HEK293T (cell line): Measurements from ENCODE around the gene CYP3A5.

ENCODE experiments used
- CTCF ChIA-PET: fragments of 350-600 bp; formaldehyde crosslinking; extraction: SDS; loops from one replicate; lab custom pipeline; 2021; ENCODE audit warnings: antibody characterized with exemption, inconsistent platforms; lab: Yijun Ruan, JAX
- POLR2A ChIA-PET: fragments of 350-600 bp; formaldehyde crosslinking; extraction: SDS; loops from one replicate; lab custom pipeline; 2020; ENCODE audit warnings: antibody characterized with exemption, inconsistent platforms; lab: Yijun Ruan, JAX
- DNase-seq: peaks from one replicate; pipeline ENCODE4 v3.0.0; 2012; ENCODE audit warnings: mixed read lengths; ENCODE audit errors: extremely low spot score
- ARNT ChIP-seq: fragments of 450-650 bp; IDR thresholded peaks from 2 replicates; pipeline ENCODE4 v1.6.1; 2017; ENCODE audit warnings: mild to moderate bottlenecking
- BHLHE40 ChIP-seq: fragments of 450-650 bp; IDR thresholded peaks from 2 replicates; pipeline ENCODE4 v1.6.1; 2016; ENCODE audit warnings: mild to moderate bottlenecking, moderate library complexity, borderline replicate concordance
- CTBP1 ChIP-seq: fragments of 450-650 bp; IDR thresholded peaks from 2 replicates; pipeline ENCODE4 v1.6.1; 2016; ENCODE audit warnings: borderline replicate concordance
- ELF4 ChIP-seq: fragments of 450-650 bp; IDR thresholded peaks from 2 replicates; pipeline ENCODE4 v1.6.1; 2017; ENCODE audit warnings: antibody characterized with exemption
- FOXA1 ChIP-seq: fragments of 450-650 bp; IDR thresholded peaks from 2 replicates; pipeline ENCODE4 v1.6.1; 2016; ENCODE audit warnings: mild to moderate bottlenecking
- FOXK2 ChIP-seq: fragments of 450-650 bp; IDR thresholded peaks from 2 replicates; pipeline ENCODE4 v1.6.1; 2016; ENCODE audit warnings: mild to moderate bottlenecking
- FOXM1 ChIP-seq: fragments of 450-650 bp; IDR thresholded peaks from 2 replicates; pipeline ENCODE4 v1.6.1; 2017; ENCODE audit warnings: mild to moderate bottlenecking, borderline replicate concordance
- HDGF ChIP-seq: fragments of 450-650 bp; IDR thresholded peaks from 2 replicates; pipeline ENCODE4 v1.6.1; 2017; ENCODE audit warnings: antibody characterized with exemption, borderline replicate concordance
- L3MBTL2 ChIP-seq: fragments of 450-650 bp; conservative IDR thresholded peaks from 2 replicates; pipeline ENCODE4 v1.6.1; 2016; ENCODE audit warnings: mild to moderate bottlenecking
- LEF1 ChIP-seq: fragments of 450-650 bp; IDR thresholded peaks from 2 replicates; pipeline ENCODE4 v1.6.1; 2017; ENCODE audit warnings: mild to moderate bottlenecking, borderline replicate concordance
- NFRKB ChIP-seq: fragments of 450-650 bp; IDR thresholded peaks from 2 replicates; pipeline ENCODE4 v1.6.1; 2016; ENCODE audit warnings: mild to moderate bottlenecking, moderate library complexity
- SP1 ChIP-seq: fragments of 450-650 bp; IDR thresholded peaks from 2 replicates; pipeline ENCODE4 v1.6.1; 2017
- SUZ12 ChIP-seq: fragments of 450-650 bp; IDR thresholded peaks from 2 replicates; pipeline ENCODE4 v1.6.1; 2016; ENCODE audit warnings: mild to moderate bottlenecking
- TARDBP ChIP-seq: fragments of 450-650 bp; IDR thresholded peaks from 2 replicates; pipeline ENCODE4 v1.6.1; 2016
- ZNF384 ChIP-seq: fragments of 450-650 bp; IDR thresholded peaks from 2 replicates; pipeline ENCODE4 v1.6.1; 2016
- TF ChIP-seq, protein P1 (sequence below): fragments of 450-650 bp; IDR thresholded peaks from 2 replicates; pipeline ENCODE4 v1.6.1; 2016

The CYP3A5 gene

DNA sequence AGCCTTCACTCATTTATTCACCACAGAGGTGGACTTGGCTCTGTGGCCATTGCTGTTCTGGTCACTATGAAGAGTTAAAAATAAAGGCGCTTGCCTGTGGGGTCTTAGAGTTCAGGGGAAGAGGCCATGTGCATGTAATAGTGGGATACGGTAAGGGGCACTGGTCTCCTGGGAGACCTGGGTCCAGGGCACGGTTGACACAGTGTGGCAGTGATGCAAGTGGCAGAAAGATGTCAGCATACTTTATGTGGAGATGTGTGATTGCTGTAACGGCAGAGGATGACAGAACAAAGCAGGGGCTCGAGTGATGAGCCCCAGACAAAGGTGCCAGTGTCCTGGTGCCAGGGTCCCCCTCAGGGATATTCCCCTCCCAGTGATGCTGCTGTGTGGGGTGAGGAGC, 54.5 kb downstream of the CYP3A5 start:
- CTCF ChIA-PET = no interaction called here
- POLR2A ChIA-PET = no interaction called here
- TF ChIP-seq NFRKB = no peak
- TF ChIP-seq ZNF384 = no peak
- TF ChIP-seq ELF4 = no peak
- no peak for TF ChIP-seq FOXM1
- no peak for TF ChIP-seq LEF1
- TF ChIP-seq FOXK2 = no peak
- no peak for TF ChIP-seq SUZ12
- TF ChIP-seq BHLHE40 = no peak
- no peak for TF ChIP-seq ARNT
- no peak for TF ChIP-seq HDGF
- no peak for DNase-seq

DNA sequence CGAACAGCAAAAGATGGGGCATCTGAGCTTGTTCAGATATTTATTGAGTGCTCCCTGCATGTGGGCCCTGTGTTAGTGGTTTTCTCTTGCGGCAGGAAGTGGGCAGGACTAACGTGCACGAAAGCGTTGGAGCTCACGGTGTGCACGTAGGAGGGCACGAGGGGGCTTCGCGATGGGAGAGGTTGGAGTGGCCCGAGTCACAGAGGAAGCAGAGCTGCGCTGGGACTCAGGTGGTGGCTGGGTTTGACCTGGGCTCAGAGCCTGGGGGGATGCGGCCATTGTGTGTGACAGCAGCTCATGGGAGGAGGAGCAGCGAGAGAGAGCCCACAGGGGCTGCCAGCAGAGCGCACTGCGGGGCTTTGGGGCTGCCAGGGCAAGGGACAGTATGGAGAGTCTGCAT, 55.3 kb downstream of the CYP3A5 start:
- POLR2A ChIA-PET = no interaction called here
- CTCF ChIA-PET = no interaction called here
- no peak for DNase-seq

DNA sequence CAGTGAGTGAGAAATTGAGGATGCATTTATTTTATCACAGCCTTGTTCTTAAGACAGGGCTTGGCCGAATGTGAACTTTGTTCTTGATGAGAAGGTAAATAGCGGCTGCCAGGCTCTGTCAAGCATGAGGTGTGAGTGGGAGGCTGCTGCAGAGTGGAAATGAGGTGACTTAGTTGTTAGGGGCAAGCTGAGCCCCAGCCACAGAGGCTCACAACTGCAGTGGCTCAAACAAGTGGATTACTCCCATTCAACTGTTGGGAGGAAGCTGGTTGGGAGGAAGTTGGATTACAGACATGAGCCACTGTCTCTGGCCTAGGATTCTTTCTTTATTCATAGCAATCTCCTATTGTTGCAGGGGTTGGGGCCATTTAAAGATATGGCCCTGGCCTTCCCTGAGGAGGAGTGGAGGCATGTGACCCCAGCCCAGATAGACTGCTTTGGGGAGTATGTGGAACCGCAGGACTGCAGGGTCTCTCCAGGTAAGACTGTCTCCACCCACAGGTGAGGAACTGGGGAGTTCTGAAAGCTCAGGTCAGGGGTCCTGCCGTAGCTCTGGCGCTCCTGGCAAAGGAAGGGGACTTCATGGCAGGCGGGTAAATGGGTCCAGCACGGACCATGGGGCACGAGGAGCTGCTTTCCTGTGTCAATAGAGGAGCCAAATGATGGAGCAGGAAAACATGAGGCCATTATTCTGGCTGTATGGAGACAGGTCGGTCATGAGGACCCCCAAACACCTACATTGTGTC, 55.9 kb downstream of the CYP3A5 start:
- ChIA-PET CTCF (no interaction called here), POLR2A (no interaction called here)
- TF ChIP-seq NFRKB (no peak), L3MBTL2 (no peak), SP1 (no peak), TARDBP (no peak), ZNF384 (no peak), ARNT (no peak), FOXA1 (no peak), FOXK2 (no peak), CTBP1 (no peak)
- no peak for DNase-seq

More for the DNA sequence above, 55.3 kb downstream of the CYP3A5 start:
- TF ChIP-seq NFRKB (no peak), CTBP1 (no peak), FOXA1 (no peak), SUZ12 (no peak), ZNF384 (no peak), BHLHE40 (no peak), ELF4 (no peak), ARNT (no peak)
- TF ChIP-seq, protein P1, sequence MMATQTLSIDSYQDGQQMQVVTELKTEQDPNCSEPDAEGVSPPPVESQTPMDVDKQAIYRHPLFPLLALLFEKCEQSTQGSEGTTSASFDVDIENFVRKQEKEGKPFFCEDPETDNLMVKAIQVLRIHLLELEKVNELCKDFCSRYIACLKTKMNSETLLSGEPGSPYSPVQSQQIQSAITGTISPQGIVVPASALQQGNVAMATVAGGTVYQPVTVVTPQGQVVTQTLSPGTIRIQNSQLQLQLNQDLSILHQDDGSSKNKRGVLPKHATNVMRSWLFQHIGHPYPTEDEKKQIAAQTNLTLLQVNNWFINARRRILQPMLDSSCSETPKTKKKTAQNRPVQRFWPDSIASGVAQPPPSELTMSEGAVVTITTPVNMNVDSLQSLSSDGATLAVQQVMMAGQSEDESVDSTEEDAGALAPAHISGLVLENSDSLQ = no peak

DNA sequence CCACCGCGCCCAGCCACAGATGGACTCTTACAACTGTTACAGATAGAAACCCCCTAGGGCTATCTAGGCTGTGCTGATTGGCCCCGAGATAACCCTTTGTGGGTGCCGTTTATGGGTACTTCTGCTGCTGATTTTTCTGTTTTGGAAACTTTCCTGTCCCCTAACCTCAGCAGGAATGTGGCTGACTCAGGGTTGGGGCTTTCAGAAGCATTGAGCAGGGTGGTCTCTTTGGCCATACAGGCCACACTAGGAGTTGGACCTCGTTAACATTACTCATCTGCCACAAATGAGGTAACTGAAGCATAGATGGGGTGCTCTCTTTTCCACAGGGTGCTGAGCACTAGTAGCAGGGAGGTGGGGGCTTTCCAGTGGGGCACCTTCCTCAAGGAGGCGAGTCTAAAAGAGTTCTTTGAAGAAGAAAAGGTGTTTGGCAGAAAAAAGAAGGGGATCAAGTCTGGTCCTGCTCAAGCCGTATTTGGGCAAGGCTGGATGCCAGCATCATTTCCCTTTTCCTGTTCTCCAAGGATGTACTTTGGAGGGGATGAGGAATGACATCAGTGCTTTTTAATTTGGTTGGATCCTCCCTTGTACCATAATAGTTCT, 56.6 kb downstream of the CYP3A5 start:
- POLR2A ChIA-PET = no interaction called here
- CTCF ChIA-PET = no interaction called here
- no peak for DNase-seq
- TF ChIP-seq BHLHE40 (no peak), TARDBP (no peak), ARNT (no peak), ZNF384 (no peak), FOXM1 (no peak), CTBP1 (no peak), HDGF (no peak), LEF1 (no peak), L3MBTL2 (no peak), FOXA1 (no peak), NFRKB (no peak), SUZ12 (no peak)

DNA sequence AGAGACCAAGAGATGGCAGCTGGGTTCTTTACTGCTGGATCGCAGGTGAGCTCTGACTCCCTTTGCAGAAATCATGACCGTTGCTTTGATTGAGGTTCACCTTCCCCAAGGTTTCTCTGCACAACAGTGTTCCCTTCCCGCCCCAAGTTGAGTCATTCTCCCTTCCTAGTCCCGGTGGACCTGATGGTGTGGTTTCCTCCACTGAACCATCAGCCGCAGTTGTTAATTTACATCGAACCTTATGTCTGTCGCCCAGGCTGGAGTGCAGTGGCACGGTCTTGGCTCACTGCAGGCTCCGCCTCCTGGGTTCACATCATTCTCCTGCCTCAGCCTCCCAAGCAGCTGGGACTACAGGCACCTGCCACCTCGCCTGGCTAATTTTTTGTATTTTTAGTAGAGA, 57.2 kb downstream of the CYP3A5 start:
- DNase-seq = no peak
- CTCF ChIA-PET = no interaction called here
- TF ChIP-seq LEF1 (no peak), BHLHE40 (no peak)
- POLR2A ChIA-PET = no interaction called here

DNA sequence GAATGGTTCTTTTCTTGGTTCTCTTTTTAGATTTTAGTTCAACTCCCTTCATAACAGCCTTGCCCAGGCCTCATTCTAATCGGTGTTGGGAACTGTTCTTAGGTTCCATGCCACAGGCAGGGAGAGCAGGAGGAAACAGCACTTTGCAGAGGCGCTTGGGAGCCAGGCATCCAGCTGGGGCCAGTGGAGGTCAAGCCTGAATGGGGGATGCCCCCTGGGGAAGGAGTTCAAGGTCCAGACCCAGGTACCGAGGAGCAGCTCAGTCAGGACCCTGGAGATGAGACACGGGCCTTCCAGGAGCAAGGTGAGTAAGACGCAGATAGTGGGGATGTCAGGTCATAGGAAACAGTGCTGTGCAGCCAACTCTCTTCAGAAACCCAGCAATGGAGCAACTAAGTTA, 58.5 kb downstream of the CYP3A5 start:
- TF ChIP-seq ZNF384 = no peak
- TF ChIP-seq NFRKB = no peak
- no peak for TF ChIP-seq HDGF
- no peak for DNase-seq
- ChIA-PET CTCF (interaction anchor here (0.6 kb wide), 1 partner anchor 96 kb away, joined by 3 read pairs; no protein-coding TSS in a partner anchor), POLR2A (no interaction called here)

DNA sequence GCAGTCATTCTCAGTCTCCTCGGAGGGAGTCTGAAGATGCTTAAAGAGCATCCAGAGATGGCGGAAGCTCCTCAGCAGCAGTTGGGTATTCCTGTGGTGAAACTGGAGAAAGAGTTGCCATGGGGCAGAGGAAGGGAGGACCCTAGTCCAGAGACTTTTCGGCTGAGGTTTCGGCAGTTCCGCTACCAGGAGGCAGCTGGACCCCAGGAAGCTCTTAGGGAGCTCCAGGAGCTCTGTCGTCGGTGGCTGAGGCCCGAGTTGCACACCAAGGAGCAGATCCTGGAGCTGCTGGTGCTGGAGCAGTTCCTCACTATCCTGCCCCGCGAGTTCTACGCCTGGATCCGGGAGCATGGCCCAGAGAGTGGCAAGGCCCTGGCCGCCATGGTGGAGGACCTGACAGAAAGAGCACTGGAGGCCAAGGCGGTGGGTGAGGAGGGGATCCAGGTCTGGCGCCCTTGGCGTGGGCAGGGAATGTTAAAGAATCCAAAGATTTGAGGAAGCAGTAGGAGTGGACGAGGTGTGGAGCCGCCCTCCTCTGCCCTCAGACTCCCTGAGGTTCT, 60.1 kb downstream of the CYP3A5 start:
- no peak for TF ChIP-seq SUZ12

DNA sequence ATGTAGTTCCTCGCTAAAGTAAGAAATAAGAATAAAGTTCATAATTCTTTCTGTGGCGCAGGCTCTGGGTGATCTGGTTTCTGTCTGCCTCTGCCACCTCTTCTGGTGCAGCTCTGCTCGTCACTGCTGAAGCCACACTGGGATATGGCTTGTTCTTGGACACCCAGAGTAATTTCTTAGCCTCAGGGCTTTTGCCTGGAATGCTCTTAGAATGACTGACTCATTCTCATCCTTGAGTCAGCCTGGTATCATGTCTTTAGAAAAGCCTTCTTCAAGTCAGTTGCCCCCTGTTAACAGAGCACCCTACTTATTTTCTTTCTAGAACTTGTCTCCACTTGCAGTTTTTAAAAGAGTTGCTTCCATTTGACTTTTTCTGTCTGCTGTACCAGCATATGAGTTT, 61.1 kb downstream of the CYP3A5 start:
- TF ChIP-seq FOXA1 = no peak
- DNase-seq = no peak
- ChIA-PET POLR2A (no interaction called here), CTCF (no interaction called here)

More for the DNA sequence above, 60.1 kb downstream of the CYP3A5 start:
- ChIA-PET CTCF (no interaction called here), POLR2A (no interaction called here)
- DNase-seq = no peak
